GM04504 (cell line): Measurements from ENCODE around the gene SMYD3.
A peak's percentile ranks its signal among the peaks of the same experiment; 100 is the strongest.

Experiments used
- DNase-seq: peaks from one replicate; pipeline ENCODE4 v3.0.0-alpha.2; 2012; ENCODE audit warnings: low read depth

Gene SMYD3

GRCh38 chr1:246147524-246148461, 359.3 kb downstream of the SMYD3 start:
- no peak for DNase-seq

DNA sequence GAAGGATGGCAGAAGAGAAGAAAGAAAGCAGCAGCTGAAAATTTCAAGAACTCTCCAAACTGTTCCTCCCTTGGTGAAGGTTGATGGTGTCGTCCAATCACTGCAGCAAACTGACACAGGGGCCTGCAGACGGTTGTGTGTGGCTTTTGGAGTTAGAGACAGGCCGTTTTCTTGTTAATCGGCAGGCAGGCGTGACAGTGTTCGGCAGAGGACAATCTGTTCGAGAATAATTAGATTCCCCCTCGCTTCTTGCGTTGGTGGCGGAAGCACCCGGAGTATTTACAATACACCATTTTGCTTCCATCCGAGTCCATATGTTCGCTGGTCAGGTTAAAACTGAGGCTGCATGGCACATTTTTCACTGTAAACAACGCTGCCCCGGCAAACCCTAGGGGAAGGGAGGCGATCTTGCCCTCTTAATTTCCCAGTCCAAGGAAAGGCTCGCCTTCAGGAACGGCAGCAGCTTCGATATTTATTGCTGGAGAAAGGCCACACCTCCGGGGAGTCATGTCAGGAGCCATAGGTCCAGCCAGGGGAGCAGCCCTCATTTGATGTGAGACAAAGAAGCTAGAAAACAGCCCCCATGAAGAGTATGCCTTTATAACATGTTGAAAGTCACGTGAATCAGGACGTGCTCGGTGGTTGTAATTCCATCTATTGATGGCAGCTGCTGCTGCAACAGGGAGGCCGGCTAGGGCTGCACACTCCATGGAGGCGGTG, 360.1 kb downstream of the SMYD3 start:
- DNase-seq, result no peak

DNA sequence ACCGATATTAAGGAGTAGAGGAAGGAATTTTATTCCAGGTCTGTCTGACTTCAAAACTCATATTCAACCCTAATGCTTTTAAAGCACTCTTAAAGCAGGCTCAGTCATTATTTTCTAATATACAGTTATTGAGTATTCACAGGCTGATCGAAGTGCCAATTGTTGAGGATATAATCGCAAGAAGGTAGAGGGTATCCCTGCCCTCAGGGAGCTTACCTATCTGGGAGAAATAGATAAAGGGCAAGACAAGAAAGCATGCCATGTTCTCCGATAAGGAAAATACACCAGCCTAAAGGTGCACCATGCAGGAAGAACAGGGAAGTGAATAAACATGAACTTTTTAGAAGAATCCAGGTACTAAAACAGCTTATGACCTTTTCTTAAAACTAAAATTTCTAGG, 361.2 kb downstream of the SMYD3 start:
- DNase-seq, result no peak

DNA sequence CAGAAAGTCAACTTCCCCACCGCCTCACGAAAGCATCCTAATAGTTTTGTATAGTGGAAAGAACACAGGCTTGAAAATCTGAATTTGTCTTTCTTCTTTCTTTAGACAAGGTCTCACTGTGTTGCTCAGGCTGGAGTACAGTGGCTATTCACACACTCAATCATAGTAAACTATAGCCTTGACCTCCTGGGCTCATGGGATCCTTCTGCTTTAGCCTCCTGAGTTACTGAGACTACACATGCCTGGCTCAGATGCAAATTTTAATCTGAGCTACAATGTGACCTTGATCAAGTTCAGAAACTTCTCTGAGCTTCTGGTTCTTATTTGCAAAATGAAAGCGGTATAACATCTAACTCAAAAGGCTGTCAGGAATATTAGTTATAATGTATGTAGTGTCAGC, 362.1 kb downstream of the SMYD3 start:
- no peak for DNase-seq

GRCh38 chr1:246142320-246142893, 364.7 kb downstream of the SMYD3 start:
- peak; percentile 67 for DNase-seq

DNA sequence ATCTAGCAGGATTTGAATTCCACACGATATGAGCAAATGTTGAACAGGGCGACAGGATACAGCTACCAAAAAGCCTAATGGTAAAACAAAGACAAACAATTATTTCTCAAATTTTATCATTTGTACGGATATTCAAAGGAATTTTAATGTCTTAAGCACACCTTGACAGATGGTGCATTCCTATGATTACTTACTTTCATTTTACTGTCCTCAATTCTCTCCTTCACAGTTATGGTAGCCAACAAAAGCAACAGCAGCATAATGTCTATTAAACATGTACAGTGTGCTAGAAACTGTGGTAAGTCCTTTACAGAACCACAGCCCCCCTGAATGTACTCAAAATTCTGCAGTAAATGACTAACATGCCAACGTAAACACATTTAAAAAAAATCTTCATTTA, 365.8 kb downstream of the SMYD3 start:
- no peak for DNase-seq

GRCh38 chr1:246139745-246140182, 367.3 kb downstream of the SMYD3 start:
- DNase-seq, result peak; percentile 53

DNA sequence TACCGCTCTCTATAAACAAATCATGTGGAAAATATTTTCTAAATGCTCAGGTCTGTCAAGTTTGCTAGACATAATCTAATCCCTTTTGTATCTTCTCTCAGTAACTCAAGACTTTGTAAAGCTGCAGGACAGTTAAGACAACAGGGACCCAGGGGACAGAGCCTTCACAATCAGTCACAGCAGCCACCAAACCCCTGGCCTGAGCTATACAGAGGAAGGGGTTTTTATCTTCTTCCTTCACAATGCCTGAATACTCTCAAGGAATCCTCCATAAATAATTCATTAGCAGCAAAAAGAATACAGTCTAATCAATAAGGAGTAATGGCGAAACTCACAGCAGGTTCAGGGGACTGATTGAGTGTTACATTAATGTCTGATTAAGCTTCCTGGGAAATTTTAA, 368.3 kb downstream of the SMYD3 start:
- DNase-seq, result no peak

- no peak for DNase-seq
These were observed 370.6 kb downstream of the SMYD3 start for GRCh38 chr1:246136477-246136876.

DNA sequence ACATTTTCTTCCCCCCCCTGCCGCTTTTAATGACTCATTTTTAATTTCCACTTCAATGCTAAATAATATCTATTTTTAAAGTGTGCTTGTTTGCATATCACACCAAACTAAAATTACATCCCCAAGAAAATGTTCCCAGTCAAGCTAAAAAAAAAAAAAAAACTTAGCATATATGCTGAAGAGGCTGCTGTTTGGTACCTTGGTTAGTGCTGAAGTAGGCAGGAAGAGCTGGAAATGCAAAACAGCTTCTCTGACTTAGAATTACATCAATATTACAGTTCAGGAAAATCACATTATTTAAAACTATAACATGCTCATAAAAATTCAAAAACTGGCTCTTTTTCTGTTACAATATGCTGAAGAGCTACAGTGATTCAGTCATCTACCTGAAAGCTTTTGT, 372.3 kb downstream of the SMYD3 start:
- no peak for DNase-seq

DNA sequence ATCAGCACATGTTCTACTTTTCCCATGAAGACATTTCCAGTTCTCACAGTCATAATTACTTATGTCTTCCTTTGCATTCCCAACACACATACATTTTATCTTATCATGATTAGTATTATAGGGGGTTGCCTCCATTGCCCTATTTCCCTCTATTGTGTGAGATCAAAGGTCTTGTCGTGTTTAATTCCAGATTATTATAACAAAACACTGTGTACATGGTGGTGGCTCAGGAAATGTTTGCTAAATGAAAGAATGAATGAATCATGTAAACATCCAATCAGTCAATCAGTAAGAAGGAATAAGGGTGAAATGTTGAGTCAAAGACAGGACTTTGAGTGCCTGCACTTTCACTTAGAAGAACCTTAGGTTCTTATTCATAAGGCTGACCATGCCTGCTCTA, 376.0 kb downstream of the SMYD3 start:
- DNase-seq, result no peak

DNA sequence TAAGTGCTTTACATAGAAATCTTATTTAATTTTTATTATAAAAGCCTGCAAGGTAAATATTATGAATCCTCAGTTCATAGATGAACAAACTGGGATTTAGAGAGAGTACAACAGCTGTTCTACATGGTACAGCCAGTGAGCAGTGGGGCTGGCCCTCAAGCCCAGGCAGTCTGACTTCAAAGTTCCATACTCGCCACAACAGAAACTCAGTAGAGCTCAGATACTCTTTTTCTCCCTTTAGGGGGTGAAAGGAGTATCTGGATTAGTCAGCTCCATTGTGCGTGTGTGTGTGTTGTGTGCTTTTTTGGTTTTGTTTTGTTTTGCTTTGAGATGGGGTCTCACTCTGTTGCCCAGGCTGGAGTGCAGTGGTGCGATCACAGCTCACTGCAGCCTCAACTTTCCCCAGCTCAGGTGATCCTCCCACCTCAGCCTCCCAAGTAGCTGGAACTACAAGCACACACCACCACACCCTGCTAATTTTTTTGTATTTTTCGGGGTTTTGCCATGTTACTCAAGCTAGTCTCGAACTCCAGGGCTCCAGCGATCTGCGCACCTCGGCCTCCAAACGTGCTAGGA, 378.5 kb downstream of the SMYD3 start:
- DNase-seq, result no peak

GRCh38 chr1:246126580-246126979, 380.5 kb downstream of the SMYD3 start:
- DNase-seq, result no peak

GRCh38 chr1:246122071-246122470, 385.0 kb downstream of the SMYD3 start:
- DNase-seq, result no peak

- DNase-seq, result no peak
These were observed 385.5 kb downstream of the SMYD3 start for GRCh38 chr1:246121533-246121932.

- no peak for DNase-seq
These were observed 389.9 kb downstream of the SMYD3 start for GRCh38 chr1:246117066-246117791.

- no peak for DNase-seq
These were observed 392.7 kb downstream of the SMYD3 start for GRCh38 chr1:246114369-246114768.

DNA sequence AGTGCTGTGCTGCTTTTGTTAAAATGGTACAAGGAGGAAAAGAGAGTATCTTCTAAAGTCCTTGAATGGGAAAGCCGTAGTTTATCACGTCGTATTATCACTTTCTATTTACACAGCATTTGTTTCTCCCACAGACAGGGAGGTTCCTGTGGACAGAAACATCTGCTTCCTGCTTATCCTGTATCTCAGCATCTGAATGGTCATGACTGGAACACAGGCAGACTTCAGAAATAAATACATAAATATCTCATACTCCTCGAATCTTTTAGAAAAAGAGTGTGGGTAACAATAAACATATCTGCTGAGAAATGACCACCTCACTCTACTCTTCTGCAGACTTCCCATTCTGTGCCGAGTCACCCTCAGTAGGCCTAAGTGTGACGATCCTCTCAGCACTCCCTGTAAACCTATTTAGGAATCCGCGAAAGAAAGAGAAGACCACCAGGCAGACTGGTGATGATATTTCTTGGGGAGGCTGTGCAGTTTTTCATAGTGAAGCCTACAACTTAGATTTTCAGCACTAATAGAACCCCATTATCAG, 393.5 kb downstream of the SMYD3 start:
- no peak for DNase-seq

DNA sequence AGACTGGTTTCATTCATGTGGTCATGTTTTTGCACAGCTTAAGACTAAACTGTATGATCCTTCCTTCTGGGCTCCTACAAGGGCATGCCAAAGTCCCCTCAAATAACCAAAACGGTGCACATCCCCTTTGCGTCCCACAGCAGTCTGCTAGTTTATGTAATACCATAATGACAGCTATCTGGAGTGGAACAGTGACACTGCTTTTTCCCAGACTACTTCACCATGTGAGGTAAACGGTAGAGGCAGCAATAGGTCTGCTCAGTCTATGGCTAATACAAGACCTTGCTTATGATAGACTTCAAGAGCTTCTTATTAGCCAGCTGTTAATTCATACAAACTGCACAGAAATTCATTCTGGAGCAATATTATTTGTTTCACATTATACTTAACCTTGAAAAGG, 395.5 kb downstream of the SMYD3 start:
- no peak for DNase-seq

- no peak for DNase-seq
These were observed 396.5 kb downstream of the SMYD3 start for GRCh38 chr1:246110343-246111219.
